Stimulated activated CD8-positive, alpha-beta memory T cell treated with anti-CD3 and anti-CD28 coated beads, Interleukin-15, amount 100 ng/mL, for 48 hours (primary cell): ENCODE data around the gene BHLHE40.

Experiments used
- DNase-seq, 2 donors: peaks; one replicate each; pipeline ENCODE4 v3.0.0-alpha.2; 2020; ENCODE audit warnings: low read depth in 2 of 2

BHLHE40 gene

GRCh38 chr3:4983739-4984510 lies 4.7 kb downstream of the BHLHE40 start:
- peak; percentile 76 to 79 for DNase-seq

GRCh38 chr3:4984511-4984864 lies 5.3 kb downstream of the BHLHE40 start:
- DNase-seq = no peak

- DNase-seq = no peak
These were observed 6.3 kb downstream of the BHLHE40 start for GRCh38 chr3:4985330-4986174.

GRCh38 chr3:4986175-4986781 lies 7.0 kb downstream of the BHLHE40 start:
- no peak for DNase-seq

GRCh38 chr3:4986782-4987537 lies 7.7 kb downstream of the BHLHE40 start:
- peak; percentile 75 to 83 for DNase-seq

- DNase-seq = no peak
These were observed 8.5 kb downstream of the BHLHE40 start for GRCh38 chr3:4987538-4988296.

- DNase-seq = no peak
These were observed 10.0 kb downstream of the BHLHE40 start for GRCh38 chr3:4988983-4989834.

- no peak for DNase-seq
These were observed 10.8 kb downstream of the BHLHE40 start for GRCh38 chr3:4990069-4990468.

- DNase-seq = no peak
These were observed 12.9 kb downstream of the BHLHE40 start for GRCh38 chr3:4992118-4992517.

- DNase-seq = no peak
These were observed 14.3 kb downstream of the BHLHE40 start for GRCh38 chr3:4993276-4994143.

- no peak for DNase-seq
These were observed 15.0 kb downstream of the BHLHE40 start for GRCh38 chr3:4994144-4994730.

- DNase-seq = no peak
These were observed 15.7 kb downstream of the BHLHE40 start for GRCh38 chr3:4994823-4995499.

GRCh38 chr3:4995500-4996053 lies 16.3 kb downstream of the BHLHE40 start:
- DNase-seq = no peak

- no peak for DNase-seq
These were observed 17.1 kb downstream of the BHLHE40 start for GRCh38 chr3:4996223-4996765.

- no peak for DNase-seq
These were observed 17.6 kb downstream of the BHLHE40 start for GRCh38 chr3:4996771-4997291.

- no peak for DNase-seq
These were observed 18.7 kb downstream of the BHLHE40 start for GRCh38 chr3:4997946-4998345.

- no peak for DNase-seq
These were observed 20.4 kb downstream of the BHLHE40 start for GRCh38 chr3:4999531-5000184.
